Sigmoid colon (tissue), 7 donors: ENCODE results near the gene ACTR3C. TPM values are rescaled to one million over a fixed set of nuclear protein-coding genes. Genes with fewer than 3 reads are reported as not detected.
A peak's percentile ranks its signal among the peaks of the same experiment; 100 is the strongest.

Experiments used
- DNase-seq: peaks from one replicate; pipeline ENCODE4 v3.0.0-alpha.2; 2019
- H3K27ac ChIP-seq, 4 donors: fragments of 200-600 bp; sonication (generic); one replicate each; pipeline ENCODE4 v1.5.1; 2016 to 2019; ENCODE audit warnings: mild to moderate bottlenecking in 1 of 4
- H3K27me3 ChIP-seq, 3 donors: fragments of 200-600 bp; sonication (generic); one replicate each; pipeline ENCODE4 v1.5.1; 2019; ENCODE audit warnings: mild to moderate bottlenecking in 1 of 3
- H3K36me3 ChIP-seq, 4 donors: fragments of 200-600 bp; sonication (generic); one replicate each; pipeline ENCODE4 v1.5.1; 2016 to 2019
- H3K4me1 ChIP-seq, 4 donors: fragments of 200-600 bp; sonication (generic); one replicate each; pipeline ENCODE4 v1.5.1; 2017 to 2019
- H3K4me3 ChIP-seq, 4 donors: fragments of 200-600 bp; sonication (generic); one replicate each; pipeline ENCODE4 v1.5.1; 2017 to 2019; ENCODE audit warnings: mild to moderate bottlenecking in 2 of 4, moderate library complexity in 1 of 4
- H3K9me3 ChIP-seq, 4 donors: fragments of 200-600 bp in 3 of 4; sonication (generic) in 3 of 4; one replicate each; pipeline versions ENCODE4 v1.5.1 to v1.6.1; 2013 to 2019
- EP300 ChIP-seq, 4 donors: sonication (generic); formaldehyde crosslinking; IDR thresholded peaks; one replicate each; pipeline ENCODE4 v1.6.1; 2017; ENCODE audit warnings: antibody characterized with exemption in 4 of 4
- POLR2A ChIP-seq, 2 donors: fragments of 450-650 bp; IDR thresholded peaks; one replicate each; pipeline ENCODE4 v1.6.1; 2016; ENCODE audit warnings: antibody characterized with exemption in 2 of 2, mild to moderate bottlenecking in 2 of 2, moderate library complexity in 2 of 2
- POLR2AphosphoS5 ChIP-seq, 4 donors: sonication (generic); formaldehyde crosslinking; IDR thresholded peaks; one replicate each; pipeline ENCODE4 v1.6.1; 2017; ENCODE audit warnings: antibody characterized with exemption in 4 of 4
- WGBS, 2 donors: extraction: QIAGEN DNeasy Blood & Tissue Kit; methylation state at CpG; one replicate each; pipeline ENCODE4 v1.1.7; 2013; 5-methylcytosine and 5-hydroxymethylcytosine counted together
- intact Hi-C: fragments of 100-400 bp; cut with DNase I; formaldehyde crosslinking; loops from one replicate; pipeline ENCODE4 v1.15.1; 2023
- polyA plus RNA-seq, 3 donors: library from polyadenylated mRNA; stranded (reverse); fragments of 200-250 nt; gene quantifications; one replicate each; pipeline ENCODE4 v1.2.3, GENCODE V29; 2013
- total RNA-seq, 4 donors: library from RNA; depleted of rRNA; stranded (reverse); fragments of >200 nt; gene quantifications; one replicate each; pipeline ENCODE4 v1.1.0, GENCODE V29; 2016
- TF ChIP-seq, protein P1 (sequence below), 4 experiments: fragments of 450-650 bp in 3 of 4; fragments of 200-600 bp in 1 of 4; IDR thresholded peaks; one replicate each; pipeline ENCODE4 v1.5.1; 2016 to 2019; ENCODE audit warnings: antibody characterized with exemption in 4 of 4, mild to moderate bottlenecking in 3 of 4, moderate library complexity in 2 of 4
- donor health status: healthy with polysubstance abuse.
- donor health status: Bipolar disorder and iron deficiency.
- donor health status: healthy.

Gene ACTR3C
- total and polyA plus RNA-seq, 7 donors: 2.9 to 13.3 (median 8.3) TPM

DNA sequence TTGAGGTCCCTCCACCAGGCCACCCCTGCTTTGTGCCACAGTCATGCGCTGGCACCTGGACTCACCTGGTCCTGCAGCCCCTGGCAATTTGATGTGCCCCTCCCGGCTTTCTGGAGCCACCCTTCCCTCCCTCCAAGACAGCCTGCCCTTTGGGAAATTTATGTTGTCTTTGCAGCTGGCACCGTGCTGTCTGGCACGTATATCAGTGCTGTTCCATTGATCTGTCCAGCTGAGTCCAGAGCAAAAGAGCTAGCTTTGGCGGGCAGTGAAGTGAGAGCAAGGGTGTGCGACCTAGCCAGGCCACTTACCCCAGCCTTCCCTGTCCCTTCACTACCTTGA lies 12.4 kb upstream of the ACTR3C start:
- H3K4me1 ChIP-seq: peaks cover 0 to 70% (median 64%) of the 10 kb centered on the region in 4 donors
- peak overlapping the region; percentile 74 to 93 (median 83) for H3K27ac ChIP-seq
- intact Hi-C loops: no loop called here
- no peaks in the 10 kb centered on the region for H3K9me3 ChIP-seq
- TF ChIP-seq EP300 (IDR thresholded peaks at IDR 0.05) (no peak), POLR2AphosphoS5 (IDR thresholded peaks at IDR 0.05) (no peak), POLR2A (IDR thresholded peaks at IDR 0.05) (no peak)
- TF ChIP-seq, protein P1, sequence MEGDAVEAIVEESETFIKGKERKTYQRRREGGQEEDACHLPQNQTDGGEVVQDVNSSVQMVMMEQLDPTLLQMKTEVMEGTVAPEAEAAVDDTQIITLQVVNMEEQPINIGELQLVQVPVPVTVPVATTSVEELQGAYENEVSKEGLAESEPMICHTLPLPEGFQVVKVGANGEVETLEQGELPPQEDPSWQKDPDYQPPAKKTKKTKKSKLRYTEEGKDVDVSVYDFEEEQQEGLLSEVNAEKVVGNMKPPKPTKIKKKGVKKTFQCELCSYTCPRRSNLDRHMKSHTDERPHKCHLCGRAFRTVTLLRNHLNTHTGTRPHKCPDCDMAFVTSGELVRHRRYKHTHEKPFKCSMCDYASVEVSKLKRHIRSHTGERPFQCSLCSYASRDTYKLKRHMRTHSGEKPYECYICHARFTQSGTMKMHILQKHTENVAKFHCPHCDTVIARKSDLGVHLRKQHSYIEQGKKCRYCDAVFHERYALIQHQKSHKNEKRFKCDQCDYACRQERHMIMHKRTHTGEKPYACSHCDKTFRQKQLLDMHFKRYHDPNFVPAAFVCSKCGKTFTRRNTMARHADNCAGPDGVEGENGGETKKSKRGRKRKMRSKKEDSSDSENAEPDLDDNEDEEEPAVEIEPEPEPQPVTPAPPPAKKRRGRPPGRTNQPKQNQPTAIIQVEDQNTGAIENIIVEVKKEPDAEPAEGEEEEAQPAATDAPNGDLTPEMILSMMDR (IDR thresholded peaks at IDR 0.05): no peak
- 63 to 79% methylated on average over 6 of the region's 6 CpGs for WGBS, 2 donors
- no peak overlapping the region for H3K4me3 ChIP-seq
- H3K36me3 ChIP-seq: peaks cover 0 to 13% (median 6%) of the 10 kb centered on the region in 4 donors
- no peak for DNase-seq
- H3K27me3 ChIP-seq: no peaks in the 10 kb centered on the region

DNA sequence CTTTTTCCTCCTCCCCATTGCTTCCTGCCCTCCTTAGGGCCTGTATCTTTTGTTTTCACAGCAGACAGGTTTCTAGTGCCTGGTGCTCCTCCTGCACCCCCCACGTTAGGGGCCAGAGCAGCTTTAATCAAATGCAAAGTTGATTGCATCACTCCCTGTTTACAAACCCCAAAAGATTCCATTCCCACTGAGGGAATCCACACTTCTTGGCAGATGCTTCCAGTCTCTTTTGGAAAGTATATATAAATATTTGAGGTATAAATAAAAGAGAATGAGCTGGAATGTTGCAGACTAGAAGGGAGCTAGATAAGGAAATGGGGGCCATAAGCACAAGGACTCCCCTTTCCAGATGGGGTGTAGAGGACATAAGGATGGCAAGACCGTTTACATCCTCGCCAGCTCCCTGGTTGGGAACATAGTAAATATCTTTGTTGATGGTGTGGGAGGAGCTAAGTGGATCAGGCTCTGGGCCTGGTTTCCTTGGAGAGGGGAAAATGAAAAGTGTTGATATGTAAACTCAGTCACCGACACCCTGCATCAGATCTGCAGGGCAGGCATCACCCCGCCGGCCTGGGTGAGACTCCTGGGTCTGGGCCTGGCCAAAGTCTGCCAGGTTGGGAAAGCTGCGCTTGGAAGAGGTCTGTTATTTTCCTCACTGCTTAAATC lies 11.9 kb upstream of the ACTR3C start:
- peaks cover 0 to 17% (median 8%) of the 10 kb centered on the region in 4 donors for H3K36me3 ChIP-seq
- H3K4me1 ChIP-seq: peaks cover 0 to 65% (median 63%) of the 10 kb centered on the region in 4 donors
- 53 to 60% methylated on average over 7 of the region's 7 CpGs for WGBS, 2 donors
- no peaks in the 10 kb centered on the region for H3K9me3 ChIP-seq
- DNase-seq: no peak
- intact Hi-C loops: no loop called here
- no peaks in the 10 kb centered on the region for H3K27me3 ChIP-seq
- TF ChIP-seq, protein P1 (IDR thresholded peaks at IDR 0.05): no peak
- TF ChIP-seq POLR2AphosphoS5 (IDR thresholded peaks at IDR 0.05): peak in 1 of 4 donors; percentile 51
- TF ChIP-seq EP300 (IDR thresholded peaks at IDR 0.05): no peak
- peak overlapping the region; percentile 74 to 93 (median 83) for H3K27ac ChIP-seq
- H3K4me3 ChIP-seq: no peak overlapping the region

DNA sequence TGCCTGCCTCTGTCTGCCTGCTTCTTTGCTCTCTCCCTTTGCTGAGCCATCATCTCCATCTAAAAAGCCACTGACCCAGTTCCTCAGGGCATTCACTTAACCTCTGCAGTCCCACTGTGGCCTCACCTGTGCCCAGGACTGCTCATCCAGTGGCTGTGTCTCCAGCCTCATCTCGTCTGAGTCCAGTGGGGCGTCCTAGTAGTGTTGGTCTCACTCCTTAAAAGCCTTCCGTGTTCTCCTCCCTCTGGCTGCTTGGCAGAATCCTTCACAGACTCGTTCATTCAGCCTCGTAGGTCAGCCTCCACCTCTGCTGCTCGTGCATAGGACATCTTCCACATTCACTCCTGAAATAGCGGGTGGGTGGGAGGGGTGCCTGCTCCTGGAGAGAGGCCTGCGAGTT lies 10.8 kb upstream of the ACTR3C start:
- TF ChIP-seq, protein P1 (IDR thresholded peaks at IDR 0.05): no peak
- TF ChIP-seq POLR2AphosphoS5 (IDR thresholded peaks at IDR 0.05) (no peak), EP300 (IDR thresholded peaks at IDR 0.05) (no peak), POLR2A (IDR thresholded peaks at IDR 0.05) (no peak)
- Histone ChIP-seq H3K27ac (peak overlapping the region; percentile 74 to 93 (median 83)), H3K4me1 (peaks cover 0 to 54% (median 53%) of the 10 kb centered on the region in 4 donors), H3K9me3 (no peaks in the 10 kb centered on the region), H3K4me3 (no peak overlapping the region), H3K36me3 (peaks cover 0 to 21% (median 8%) of the 10 kb centered on the region in 4 donors), H3K27me3 (no peaks in the 10 kb centered on the region)
- peak; percentile 54 for DNase-seq
- intact Hi-C loops: no loop called here
- WGBS, 2 donors: 94 to 95% methylated on average over 8 of the region's 8 CpGs

DNA sequence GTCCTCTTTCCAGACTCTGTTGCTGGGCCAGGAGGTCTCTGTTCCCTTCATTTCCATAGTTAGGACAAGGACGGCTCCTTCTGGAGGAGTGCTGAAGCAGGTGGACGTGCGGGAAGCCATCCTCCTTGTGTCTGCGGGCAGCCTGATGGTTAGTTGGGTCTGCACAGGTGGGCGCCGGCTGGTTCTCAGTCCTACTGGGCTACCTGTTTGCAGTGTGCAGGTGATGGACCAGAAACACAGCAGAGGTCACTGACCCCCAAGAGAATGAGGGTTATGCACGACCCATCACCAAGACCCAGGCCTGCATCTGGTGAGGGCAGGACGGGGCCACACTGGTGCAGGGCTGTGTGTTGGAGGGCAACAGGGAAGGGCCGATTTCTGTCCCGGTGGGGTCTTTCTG lies 10.3 kb upstream of the ACTR3C start:
- intact Hi-C loops: no loop called here
- H3K36me3 ChIP-seq: peaks cover 0 to 25% (median 8%) of the 10 kb centered on the region in 4 donors

More for the DNA sequence above, 10.3 kb upstream of the ACTR3C start:
- H3K27ac ChIP-seq: peak overlapping the region in 3 of 4 donors; percentile 76 to 93 (median 90)
- TF ChIP-seq POLR2AphosphoS5 (IDR thresholded peaks at IDR 0.05) (no peak), EP300 (IDR thresholded peaks at IDR 0.05) (no peak), POLR2A (IDR thresholded peaks at IDR 0.05) (no peak)
- TF ChIP-seq, protein P1 (IDR thresholded peaks at IDR 0.05): no peak
- peak; percentile 58 for DNase-seq
- H3K9me3 ChIP-seq: no peaks in the 10 kb centered on the region
- H3K4me1 ChIP-seq: peaks cover 0 to 49% (median 48%) of the 10 kb centered on the region in 4 donors
- no peaks in the 10 kb centered on the region for H3K27me3 ChIP-seq
- 94% methylated on average over 10 of the region's 10 CpGs for WGBS, 2 donors
- H3K4me3 ChIP-seq: no peak overlapping the region
